Fibroblast of the conjunctiva (primary cell): ENCODE measurements around the gene TNK1.
A peak's percentile ranks its signal among the peaks of the same experiment; 100 is the strongest.
"Not testable (repeated sequence)": the region's sequence is repeated elsewhere in the genome, so short reads cannot be mapped to it uniquely, and the experiment has no call there.

Source experiments
- DNase-seq: peaks from one replicate; pipeline ENCODE4 v3.0.0-alpha.2; 2010; ENCODE audit warnings: low read depth

TNK1 gene

GRCh38 chr17:7355053-7355452 lies 25.8 kb upstream of the TNK1 start, which contains the start of gene TMEM95:
Gene TMEM95, plus strand, starts transcription at chr17:7355156. Its CDS starts 49 bp downstream, at chr17:7355205.
- DNase-seq = no peak

GRCh38 chr17:7355573-7355972 lies 25.3 kb upstream of the TNK1 start:
- DNase-seq = no peak

- DNase-seq = no peak
Measured at GRCh38 chr17:7356072-7356549, 24.8 kb upstream of the TNK1 start.

GRCh38 chr17:7356756-7357155 lies 24.1 kb upstream of the TNK1 start:
- DNase-seq = no peak

- DNase-seq = no peak
Measured at GRCh38 chr17:7357381-7357780, 23.5 kb upstream of the TNK1 start.

- no peak for DNase-seq
Measured at GRCh38 chr17:7361906-7362305, 19.0 kb upstream of the TNK1 start.

- no peak for DNase-seq
Measured at GRCh38 chr17:7363311-7363710, 17.6 kb upstream of the TNK1 start.

GRCh38 chr17:7365963-7366362 lies 14.9 kb upstream of the TNK1 start:
- DNase-seq = not testable (repeated sequence)

- no peak for DNase-seq
Measured at GRCh38 chr17:7367083-7367482, 13.8 kb upstream of the TNK1 start.

- no peak for DNase-seq
Measured at GRCh38 chr17:7367918-7368598, 12.8 kb upstream of the TNK1 start.

GRCh38 chr17:7368599-7368994 lies 12.3 kb upstream of the TNK1 start:
- DNase-seq = not testable (repeated sequence)

- DNase-seq = no peak
Measured at GRCh38 chr17:7369825-7370224, 11.1 kb upstream of the TNK1 start.

GRCh38 chr17:7370853-7371252 lies 10.0 kb upstream of the TNK1 start:
- DNase-seq = no peak

- DNase-seq = no peak
Measured at GRCh38 chr17:7374353-7374752, 6.5 kb upstream of the TNK1 start.

- DNase-seq = no peak
Measured at GRCh38 chr17:7379134-7379533, 1.8 kb upstream of the TNK1 start.

- peak; percentile 53 for DNase-seq
Measured at GRCh38 chr17:7380321-7380720, 568 bp upstream of the TNK1 start.

GRCh38 chr17:7382901-7383300 lies 2.0 kb downstream of the TNK1 start:
- no peak for DNase-seq

GRCh38 chr17:7383371-7383741 lies 2.5 kb downstream of the TNK1 start:
- DNase-seq = no peak

- DNase-seq = no peak
Measured at GRCh38 chr17:7383742-7384488, 3.0 kb downstream of the TNK1 start.

GRCh38 chr17:7384489-7385081 lies 3.7 kb downstream of the TNK1 start:
- no peak for DNase-seq

- DNase-seq = no peak
Measured at GRCh38 chr17:7388856-7389255, 8.0 kb downstream of the TNK1 start.

- no peak for DNase-seq
Measured at GRCh38 chr17:7389924-7390910, 9.3 kb downstream of the TNK1 start.
